ENCODE results near the gene PHF11.
"Not testable (repeated sequence)": the region's sequence is repeated elsewhere in the genome, so short reads cannot be mapped to it uniquely, and the experiment has no call there.

The PHF11 gene

DNA sequence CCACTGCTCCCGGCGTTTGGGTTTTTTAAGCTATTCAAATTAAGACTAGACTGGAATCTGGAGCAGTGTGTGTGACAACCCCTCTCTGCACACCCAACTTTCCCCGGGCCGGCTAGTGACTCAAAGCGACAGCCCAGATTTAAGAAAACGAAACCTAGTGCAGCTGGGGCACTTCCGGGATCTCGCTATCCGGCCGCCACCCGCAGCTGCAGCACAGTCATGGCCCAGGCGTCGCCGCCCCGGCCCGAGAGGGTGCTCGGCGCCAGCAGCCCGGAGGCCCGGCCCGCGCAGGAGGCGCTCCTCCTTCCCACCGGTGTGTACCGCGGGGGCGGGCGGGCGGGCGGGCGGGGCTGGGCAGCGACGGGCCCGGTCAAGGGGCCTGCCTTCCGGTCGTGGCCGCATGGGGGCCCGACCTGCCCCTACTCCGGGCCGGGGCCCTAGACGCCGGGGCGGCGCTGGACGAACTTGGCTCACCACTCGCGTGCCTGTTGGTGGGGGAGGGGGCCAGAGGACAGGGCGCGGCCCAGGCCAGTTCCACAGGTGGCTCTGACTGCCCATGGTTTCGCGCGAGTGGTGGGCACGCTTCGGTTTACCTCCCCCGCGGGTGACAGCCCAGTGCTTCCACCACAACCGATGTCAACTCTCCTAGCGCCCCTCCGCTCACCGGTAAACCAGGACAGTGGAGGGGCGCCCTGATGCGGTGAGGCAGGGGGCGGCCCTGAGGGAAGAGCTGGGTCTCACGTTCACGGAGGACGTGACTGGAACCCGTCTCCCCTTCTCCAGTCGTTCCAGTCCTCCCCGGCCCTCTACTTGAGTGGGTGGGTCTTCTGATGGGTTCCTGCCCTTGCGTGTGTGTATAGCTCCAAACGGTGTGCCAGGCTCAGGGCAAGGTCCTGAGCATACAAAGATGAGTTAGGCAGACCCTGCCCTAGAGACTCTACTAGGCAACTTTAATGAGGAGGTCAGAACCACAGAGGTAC, at the start of gene PHF11:
PHF11 (plus strand) TSS at position 171 of the 980 bp plus-strand sequence; CDS start at position 220, 49 bp downstream.
- DNase-seq (ENCODE audit: low spot score), result peak; percentile 86

DNA sequence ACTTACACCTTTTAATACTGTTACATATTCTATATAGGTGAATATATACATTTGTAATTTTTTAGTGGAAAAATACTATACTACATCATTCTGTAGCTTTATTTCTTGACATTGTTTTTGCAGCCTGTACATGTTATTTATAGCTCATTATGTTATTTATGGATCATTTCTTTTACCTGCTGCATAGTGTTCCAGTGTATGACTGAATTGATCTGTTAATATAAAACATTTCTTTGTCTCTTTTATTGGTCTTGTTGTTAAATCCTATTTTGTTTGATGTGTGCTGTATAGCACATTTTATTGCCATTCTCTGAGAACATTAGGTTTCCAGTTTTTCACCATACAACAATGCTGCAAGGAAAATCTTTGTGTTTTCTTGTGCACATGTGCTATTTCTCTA, 49.3 kb upstream of the PHF11 start:
- DNase-seq (ENCODE audit: low spot score), result no peak

DNA sequence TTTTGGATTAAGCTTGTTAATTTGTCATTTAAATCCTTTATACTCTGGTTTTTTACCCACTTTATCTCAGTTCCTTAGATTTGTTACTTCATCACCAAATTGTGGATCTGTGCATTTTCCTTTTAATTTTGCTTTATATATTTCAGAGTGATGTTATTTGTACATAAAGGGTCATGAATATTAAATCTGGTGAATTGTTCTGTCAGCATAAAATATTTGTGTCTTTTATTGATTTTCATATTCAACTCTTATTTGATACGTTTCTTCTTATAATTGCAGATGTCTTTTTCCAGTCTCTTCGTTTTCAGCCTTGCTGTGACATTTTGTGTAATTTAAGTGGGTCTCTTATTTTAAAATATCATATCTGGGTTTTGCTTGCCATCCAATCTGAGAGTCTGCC, 47.0 kb upstream of the PHF11 start:
- no peak for DNase-seq (ENCODE audit: low spot score)

DNA sequence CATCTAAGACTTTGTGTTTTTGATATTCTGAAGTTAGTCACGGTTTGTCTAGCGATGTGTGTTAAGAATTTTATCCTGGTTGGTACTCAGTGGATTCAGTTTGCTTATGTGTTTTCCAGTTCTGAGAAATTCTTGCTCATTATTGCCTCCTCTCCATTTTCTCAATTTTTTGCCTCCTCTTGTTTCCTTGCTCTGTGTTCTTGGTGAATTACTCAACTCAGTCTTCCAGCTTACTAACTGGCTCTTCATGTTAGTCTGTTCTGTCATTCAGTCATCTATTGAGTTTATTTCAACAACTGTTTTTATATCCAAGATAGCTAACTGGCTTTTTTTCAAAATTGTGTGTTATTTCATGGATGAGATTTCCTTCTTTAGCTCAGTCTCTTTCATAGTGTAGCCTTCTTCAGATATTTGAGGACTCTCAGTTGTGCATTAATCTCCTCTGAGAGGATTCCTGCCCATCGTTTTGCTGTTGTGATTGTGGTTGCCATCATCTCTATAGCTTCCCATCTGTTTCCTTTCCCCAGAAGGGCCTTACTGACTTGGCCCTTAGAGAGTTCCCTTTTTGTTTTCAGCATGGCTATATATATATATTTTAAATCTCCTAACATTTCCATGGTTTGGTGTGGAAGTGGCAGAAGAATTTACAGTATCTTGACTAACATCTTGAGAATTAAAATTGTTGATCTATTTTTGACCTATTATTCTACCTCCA, 45.5 kb upstream of the PHF11 start:
- no peak for DNase-seq (ENCODE audit: low spot score)

DNA sequence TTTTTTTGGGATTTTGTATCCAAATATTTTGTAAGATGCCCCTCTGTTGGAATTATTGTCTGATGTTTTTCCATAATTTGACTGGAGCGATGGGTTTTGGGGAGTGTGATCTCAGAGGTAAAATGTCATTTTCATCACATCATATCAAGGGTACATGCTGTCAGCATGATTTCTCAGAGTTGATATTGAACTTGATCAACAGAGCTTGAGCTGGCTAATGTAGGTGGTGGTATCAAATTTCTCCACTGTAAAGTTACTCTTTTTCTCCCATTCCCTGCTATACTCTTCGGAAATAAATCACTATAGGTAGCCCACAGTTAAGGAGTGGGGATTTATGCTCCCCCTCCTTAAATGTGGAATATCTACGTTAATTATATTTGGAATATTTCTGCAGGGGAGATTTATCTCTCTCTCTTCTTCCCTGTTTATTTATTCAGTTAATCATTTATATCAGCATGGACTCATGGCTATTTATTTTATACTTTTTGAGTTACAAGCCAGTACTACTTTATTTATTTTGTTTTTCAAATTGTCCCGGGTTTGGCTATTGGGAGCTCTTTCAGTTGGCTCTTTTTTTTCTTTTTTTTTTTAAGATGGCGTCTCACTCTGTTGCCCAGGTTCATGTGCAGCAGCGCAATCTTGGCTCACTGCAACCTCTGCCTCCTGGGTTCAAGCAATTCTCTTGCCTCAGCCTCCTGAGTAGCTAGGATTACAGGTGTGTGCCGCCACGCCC, 42.9 kb upstream of the PHF11 start:
- DNase-seq (ENCODE audit: low spot score), result no peak

DNA sequence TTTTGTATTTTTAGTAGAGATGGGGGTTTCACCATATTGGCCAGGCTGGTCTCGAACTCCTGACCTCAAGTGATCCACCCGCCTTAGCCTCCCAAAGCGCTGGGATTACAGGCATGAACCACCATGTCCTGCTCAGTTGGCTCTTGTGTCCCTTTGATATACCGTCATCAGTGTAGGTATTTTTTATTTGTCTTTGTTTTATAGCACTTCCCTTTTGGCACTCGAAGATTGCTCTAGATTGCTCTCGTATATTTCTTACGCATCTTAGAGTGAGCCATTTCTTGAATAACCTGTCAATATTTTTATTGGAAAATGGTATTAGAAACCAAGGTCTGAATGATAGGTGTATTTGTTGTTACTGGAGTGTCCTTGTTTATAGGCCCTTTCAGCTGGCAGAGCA, 42.3 kb upstream of the PHF11 start:
- DNase-seq (ENCODE audit: low spot score), result no peak

DNA sequence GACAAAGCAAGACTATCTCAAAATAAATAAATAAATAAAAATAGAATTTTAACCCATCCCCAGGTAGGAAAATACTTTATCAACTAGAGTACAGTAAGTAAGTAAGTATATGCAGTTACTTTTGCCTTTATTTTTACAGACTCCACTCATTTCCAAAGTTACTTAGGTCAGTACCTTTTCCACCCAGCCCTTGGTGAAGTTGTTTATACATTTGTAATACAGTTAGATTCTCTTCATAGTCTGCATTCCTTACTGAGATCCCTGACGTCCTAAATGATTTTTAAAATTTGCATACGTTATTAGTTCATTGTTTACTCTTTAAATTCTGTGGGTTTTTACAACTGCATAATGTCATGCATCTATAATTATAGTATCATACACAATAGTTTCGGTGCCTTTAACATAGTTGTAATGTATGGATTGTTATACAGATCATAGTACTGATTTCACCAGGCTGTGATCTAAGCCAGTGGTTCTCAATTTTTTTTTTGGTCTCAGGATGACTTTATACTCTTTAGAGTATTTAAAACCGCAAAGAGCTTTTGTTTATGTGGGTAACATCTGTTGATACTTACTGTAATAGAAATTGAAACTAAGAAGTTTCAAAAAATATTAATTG, 41.3 kb upstream of the PHF11 start:
- peak; percentile 17 for DNase-seq (ENCODE audit: low spot score)

DNA sequence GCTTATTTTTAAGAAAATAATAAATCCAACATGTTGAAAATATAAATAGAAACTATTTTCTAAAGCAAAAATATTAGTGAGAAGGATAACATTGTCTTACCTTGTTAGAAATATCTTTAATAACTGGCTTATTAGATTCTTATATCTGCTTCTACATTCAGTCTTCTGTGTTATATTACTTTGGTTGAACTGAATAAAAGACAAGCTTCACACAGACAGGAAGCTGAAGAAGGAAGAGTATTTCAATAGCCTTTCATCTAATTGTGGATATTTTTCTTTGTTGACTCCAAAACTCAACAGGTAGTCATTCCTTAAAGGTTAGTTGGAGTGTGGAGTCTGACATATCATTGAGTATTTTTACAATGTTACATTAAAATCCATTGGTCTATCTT, 40.8 kb upstream of the PHF11 start:
- DNase-seq (ENCODE audit: low spot score), result no peak

DNA sequence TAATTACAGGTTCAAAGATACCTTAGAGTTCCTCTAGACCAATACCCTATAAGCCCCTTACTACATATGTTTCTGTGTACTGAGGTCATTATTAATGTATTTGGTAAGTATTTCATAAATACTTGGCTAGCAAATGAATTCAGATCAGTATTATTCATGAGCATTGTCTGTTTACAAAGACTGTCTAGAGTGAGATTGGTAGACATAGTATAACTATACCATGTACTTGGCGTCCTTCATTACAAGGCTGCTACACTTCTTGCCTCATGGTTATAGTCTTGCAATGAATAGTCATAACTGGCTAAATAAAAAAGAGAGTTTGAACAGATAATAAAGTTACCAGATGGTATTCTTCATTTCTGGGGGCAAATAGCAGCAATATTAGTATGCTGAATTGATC, 39.6 kb upstream of the PHF11 start:
- DNase-seq (ENCODE audit: low spot score), result no peak

DNA sequence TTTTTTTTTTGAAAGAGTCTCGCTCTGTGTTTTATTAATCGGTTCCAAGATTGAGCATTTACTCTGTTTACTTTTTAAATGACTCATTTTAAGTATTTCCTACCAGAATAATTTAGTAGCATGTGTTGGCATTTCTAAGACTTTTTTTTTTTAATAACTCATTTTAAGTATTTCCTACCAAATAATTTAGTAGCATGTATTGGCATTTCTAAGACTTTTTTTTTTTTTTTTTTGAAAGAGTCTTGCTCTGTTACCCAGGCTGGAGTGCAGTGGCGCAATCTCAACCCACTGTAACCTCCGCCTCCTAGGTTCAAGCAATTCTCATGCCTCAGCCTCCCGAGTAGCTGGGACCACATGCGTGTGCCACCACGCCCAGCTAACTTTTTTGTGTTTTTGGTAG, 38.5 kb upstream of the PHF11 start:
- peak; percentile 10 for DNase-seq (ENCODE audit: low spot score)

DNA sequence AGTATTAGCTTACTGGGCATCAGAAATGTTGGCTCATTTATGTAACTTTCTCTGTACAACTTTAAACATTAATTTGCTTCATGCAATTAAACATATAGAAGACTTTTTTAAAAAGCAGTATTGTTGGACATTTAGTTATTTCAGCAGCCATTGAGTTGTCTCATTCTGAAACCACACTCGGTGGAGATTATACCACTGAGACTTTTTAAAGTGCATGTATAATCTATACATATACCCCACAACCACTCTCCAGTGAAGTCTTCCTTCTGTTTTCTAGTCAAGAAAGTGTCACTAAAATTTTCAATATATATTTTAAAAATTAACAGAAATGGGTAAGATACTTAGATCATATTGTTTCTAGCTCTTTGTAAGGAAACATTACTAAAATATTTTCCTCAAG, 36.2 kb upstream of the PHF11 start:
- DNase-seq (ENCODE audit: low spot score), result no peak

DNA sequence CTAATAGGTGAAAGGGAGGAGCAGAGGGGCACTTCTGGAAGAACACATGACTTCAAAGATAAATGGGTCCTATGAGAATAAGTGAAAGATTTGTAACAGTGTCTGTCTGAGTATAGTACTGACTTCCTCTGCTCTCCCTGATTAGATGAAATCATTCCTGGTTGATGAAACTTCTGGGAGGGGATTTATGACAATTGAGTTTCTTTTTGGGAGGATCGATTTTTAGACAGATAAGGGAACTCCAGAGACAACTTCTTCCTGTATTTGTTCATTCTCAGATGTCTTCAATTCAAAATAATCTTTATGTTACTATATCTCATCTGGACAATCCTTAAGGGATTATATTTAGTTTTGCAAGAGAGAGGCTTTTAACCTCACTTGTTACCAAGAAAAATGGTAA, 31.7 kb upstream of the PHF11 start:
- DNase-seq (ENCODE audit: low spot score), result no peak

DNA sequence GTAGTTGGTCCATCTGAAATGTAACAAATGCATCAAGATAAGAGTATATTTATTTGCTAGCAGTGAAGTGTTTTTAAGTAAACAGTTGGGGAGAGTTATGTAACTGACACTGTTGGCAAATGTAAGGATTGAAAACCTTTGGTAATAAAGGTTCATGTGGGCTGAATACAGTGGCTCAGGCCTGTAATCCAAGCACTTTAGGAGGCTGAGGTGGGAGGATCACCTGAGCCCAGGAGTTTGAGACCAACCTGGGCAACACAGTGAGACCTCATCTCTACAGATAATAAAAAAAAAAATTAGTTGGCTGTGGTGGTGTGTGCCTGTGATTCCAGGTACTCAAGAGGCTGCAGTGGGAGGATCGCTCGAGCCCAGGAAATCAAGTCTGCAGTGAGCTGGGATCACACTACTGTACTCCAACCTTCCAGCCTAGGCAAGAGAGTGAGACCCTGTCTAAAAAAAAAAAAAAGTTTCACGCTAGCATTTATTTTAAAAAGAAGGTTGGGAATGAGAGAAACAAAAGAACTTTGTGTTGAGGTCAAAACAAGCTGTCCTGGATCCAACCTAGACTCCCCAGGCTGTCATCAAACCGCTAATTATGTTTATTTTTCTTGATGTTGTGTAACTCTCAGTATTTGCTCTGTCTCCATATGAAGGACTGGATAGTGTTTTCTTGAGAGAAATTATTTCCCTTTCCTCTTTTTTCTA, 31.0 kb upstream of the PHF11 start:
- no peak for DNase-seq (ENCODE audit: low spot score)

DNA sequence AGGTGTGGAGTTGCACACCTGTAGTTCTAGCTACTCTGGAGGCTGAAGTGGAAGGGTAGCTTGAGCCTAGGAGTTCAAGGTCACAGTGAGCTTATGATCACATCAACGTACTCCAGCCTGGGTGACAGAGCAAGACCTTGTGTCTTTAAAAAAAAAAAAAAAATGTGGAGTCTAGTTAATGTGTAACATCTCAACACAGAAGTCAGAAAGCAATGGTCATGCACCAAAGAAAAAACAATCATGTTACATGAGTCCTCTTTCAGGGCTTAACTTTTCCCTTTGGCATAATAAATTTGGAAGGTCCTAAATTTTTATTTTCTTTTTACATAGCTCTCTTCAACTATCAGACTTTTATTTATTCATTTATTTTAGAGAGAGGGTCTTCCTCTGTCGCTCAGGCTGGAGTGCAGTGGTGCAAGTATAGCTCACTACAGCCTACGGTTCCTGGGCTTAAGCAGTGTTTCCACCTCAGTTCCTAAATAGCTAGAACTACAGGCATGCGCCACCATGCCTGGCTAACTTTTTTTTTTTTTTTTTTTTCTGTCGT, 29.4 kb upstream of the PHF11 start:
- DNase-seq (ENCODE audit: low spot score), result no peak

DNA sequence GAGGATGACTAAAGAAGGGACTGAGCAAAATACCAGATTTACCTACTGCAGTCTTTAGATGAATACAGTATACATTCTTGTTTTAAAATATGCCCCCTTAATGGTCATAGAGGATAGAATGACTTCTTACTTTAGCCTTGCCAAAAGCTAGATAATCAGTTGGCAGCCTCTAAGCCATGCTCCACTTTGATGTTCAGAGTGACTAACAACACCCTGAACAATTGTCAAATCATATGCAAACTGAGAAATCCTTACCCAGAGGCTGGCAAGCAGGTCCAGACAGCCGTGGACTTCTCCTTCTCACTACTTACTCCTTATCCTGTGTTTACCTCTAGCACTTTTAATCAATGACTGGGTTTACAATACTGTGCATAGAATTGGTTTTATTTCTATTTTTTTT, 23.6 kb upstream of the PHF11 start:
- no peak for DNase-seq (ENCODE audit: low spot score)

DNA sequence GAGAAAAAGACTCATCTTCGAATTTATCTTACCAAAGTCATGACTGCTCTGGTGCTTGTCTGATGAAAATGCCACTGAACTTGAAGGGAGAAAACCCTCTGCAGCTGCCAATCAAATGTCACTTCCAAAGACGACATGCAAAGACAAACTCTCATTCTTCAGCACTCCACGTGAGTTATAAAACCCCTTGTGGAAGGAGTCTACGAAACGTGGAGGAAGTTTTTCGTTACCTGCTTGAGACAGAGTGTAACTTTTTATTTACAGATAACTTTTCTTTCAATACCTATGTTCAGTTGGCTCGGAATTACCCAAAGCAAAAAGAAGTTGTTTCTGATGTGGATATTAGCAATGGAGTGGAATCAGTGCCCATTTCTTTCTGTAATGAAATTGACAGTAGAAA, 19.2 kb upstream of the PHF11 start:
- no peak for DNase-seq (ENCODE audit: low spot score)

DNA sequence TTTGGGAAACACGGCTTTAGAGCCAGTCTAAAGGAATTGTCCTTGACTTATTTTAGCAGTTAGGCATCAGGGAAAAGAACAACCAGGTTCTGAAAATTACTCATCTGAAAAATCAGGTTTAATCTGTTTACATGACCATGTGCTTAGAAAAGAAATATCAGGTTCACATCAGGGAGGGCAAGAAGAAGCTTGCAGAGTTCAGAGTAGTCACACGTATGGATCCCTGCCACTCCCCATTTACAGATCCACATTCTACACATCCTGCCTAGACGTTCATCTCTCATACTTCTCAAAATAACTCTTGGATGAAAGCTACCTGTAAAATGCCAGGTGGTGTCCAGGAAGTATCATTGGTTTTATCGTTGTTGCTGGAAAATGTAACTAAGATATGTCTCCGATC, 14.0 kb upstream of the PHF11 start:
- DNase-seq (ENCODE audit: low spot score), result no peak

DNA sequence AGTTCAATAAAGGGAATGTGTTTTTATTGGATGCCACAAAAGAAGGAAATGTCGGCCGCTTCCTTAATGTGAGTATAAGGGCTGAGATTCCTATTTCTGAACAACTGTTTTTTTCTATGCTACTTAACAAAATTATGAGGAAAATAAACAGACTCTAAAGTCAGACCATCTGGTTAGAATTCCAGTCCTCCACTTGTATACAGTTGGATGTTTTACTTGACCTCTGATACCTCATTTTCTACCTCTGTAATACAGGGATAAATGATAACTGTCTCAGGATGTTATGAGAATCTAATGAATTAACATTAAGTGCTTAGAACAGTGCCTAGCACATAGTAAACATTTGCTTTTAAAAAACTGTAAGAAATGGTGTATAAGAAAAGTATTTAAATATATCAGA, 7.2 kb upstream of the PHF11 start:
- no peak for DNase-seq (ENCODE audit: low spot score)

DNA sequence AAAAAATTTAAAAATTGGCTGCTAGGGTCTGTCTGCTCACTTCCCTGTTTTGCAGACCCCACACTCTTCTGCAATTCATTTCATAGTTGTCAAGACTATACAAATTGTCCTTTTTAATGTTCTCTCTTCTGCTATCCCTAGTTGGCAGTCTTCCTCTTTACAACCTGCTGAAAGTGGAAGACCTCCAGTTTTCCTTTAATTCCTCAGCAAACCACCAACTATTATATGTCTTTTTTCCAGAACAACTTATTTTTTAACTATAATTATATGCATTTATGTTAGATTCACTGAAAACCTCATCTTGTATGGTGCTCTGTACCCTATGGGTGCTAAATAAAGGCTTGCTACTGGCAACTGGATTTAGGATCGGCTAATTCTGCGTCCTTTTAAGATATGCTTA, 1.1 kb upstream of the PHF11 start:
- DNase-seq (ENCODE audit: low spot score), result no peak

DNA sequence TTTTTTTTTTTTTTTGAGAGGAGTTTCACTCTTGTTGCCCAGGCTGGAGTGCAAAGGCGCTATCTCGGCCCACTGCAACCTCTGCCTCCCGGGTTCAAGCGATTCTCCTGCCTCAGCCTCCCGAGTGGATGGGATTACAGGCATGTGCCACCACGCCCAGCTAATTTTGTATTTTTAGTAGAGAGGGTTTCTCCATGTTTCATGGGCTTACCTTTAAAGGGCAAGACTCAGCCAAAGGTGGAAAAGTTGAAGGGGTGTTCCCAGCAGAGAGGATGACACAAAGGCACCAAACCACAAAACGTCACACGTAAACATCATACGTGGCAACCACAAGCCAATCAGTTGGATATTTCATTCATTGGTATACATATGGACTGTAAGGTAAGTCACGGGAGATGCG, 1.1 kb downstream of the PHF11 start:
- DNase-seq (ENCODE audit: low spot score), result not testable (repeated sequence)

DNA sequence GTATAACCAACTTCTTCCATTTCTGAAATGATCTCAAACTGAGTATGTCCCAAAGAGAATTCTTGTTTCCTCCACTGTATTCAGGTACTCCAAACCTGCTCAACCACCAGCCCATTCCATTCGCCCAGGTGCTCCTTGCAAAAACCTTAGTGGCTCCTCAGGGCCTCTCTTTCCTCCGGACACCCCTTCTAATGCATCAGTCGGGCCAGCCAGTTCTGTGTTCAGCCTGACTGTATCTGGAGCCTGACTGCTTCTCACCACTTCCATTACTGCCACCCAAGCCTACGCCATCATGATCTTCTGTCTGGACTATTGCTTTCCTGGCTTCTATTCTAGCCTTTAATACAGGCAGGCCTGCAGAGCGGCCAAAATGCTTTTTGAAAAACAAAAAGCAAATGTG, 1.5 kb downstream of the PHF11 start:
- DNase-seq (ENCODE audit: low spot score), result no peak

Data from AG20443 (cell line).